Peyer's patch (tissue), 4 donors: ENCODE results near the gene JOSD2. TPM values are rescaled to one million over a fixed set of nuclear protein-coding genes. Genes with fewer than 3 reads are reported as not detected.
A peak's percentile ranks its signal among the peaks of the same experiment; 100 is the strongest.

ENCODE experiments used
- DNase-seq, 3 donors: peaks; one replicate each; pipeline ENCODE4 v3.0.0-alpha.2; 2017 to 2019
- H3K27ac ChIP-seq, 4 donors: fragments of 200-600 bp; sonication (generic); one replicate each; pipeline ENCODE4 v1.5.1; 2016 to 2019
- H3K27me3 ChIP-seq, 2 donors: fragments of 200-600 bp; sonication (generic); one replicate each; pipeline ENCODE4 v1.5.1; 2019
- H3K36me3 ChIP-seq, 3 donors: fragments of 200-600 bp; sonication (generic); one replicate each; pipeline ENCODE4 v1.5.1; 2016 to 2019
- H3K4me1 ChIP-seq, 4 donors: fragments of 200-600 bp; sonication (generic); one replicate each; pipeline ENCODE4 v1.5.1; 2016 to 2019
- H3K4me3 ChIP-seq, 4 donors: fragments of 200-600 bp; sonication (generic); 1 replicate in 3 of 4; 2 replicates in 1 of 4; pipeline ENCODE4 v1.5.1; 2016 to 2019; ENCODE audit warnings: mild to moderate bottlenecking in 1 of 4
- H3K9me3 ChIP-seq, 4 donors: fragments of 200-600 bp; sonication (generic); one replicate each; pipeline ENCODE4 v1.5.1; 2016 to 2019; ENCODE audit warnings: mild to moderate bottlenecking in 1 of 4
- POLR2A ChIP-seq, 2 donors: fragments of 450-650 bp; IDR thresholded peaks; one replicate each; pipeline ENCODE4 v1.5.1; 2017; ENCODE audit warnings: antibody characterized with exemption in 2 of 2, mild to moderate bottlenecking in 2 of 2, moderate library complexity in 2 of 2
- total RNA-seq, 4 donors: library from RNA; depleted of rRNA; stranded (reverse); fragments of >200 nt; gene quantifications; one replicate each; pipeline ENCODE4 v1.1.0, GENCODE V29; 2016
- TF ChIP-seq, protein P1 (sequence below), 6 experiments: fragments of 450-650 bp in 4 of 6; fragments of 200-600 bp in 2 of 6; sonication (generic) in 1 of 6; IDR thresholded peaks; one replicate each; pipeline ENCODE4 v1.5.1; 2017 to 2019; ENCODE audit warnings: antibody characterized with exemption in 6 of 6, mild to moderate bottlenecking in 3 of 6, moderate library complexity in 1 of 6

Gene JOSD2
- total RNA-seq, 4 donors from 2014 or later: 10.7 to 41.3 (median 26.6) TPM

GRCh38 chr19:50482271-50482855, 28.6 kb downstream of the JOSD2 start:
- DNase-seq: peak in 1 of 3 donors; percentile 42
- H3K9me3 ChIP-seq: no peaks in the 10 kb centered on the region
- peaks cover 0 to 11% (median 4%) of the 10 kb centered on the region in 4 donors for H3K4me1 ChIP-seq
- H3K36me3 ChIP-seq: peaks cover 0 to 63% (median 0%) of the 10 kb centered on the region in 3 donors
- TF ChIP-seq, protein P1, sequence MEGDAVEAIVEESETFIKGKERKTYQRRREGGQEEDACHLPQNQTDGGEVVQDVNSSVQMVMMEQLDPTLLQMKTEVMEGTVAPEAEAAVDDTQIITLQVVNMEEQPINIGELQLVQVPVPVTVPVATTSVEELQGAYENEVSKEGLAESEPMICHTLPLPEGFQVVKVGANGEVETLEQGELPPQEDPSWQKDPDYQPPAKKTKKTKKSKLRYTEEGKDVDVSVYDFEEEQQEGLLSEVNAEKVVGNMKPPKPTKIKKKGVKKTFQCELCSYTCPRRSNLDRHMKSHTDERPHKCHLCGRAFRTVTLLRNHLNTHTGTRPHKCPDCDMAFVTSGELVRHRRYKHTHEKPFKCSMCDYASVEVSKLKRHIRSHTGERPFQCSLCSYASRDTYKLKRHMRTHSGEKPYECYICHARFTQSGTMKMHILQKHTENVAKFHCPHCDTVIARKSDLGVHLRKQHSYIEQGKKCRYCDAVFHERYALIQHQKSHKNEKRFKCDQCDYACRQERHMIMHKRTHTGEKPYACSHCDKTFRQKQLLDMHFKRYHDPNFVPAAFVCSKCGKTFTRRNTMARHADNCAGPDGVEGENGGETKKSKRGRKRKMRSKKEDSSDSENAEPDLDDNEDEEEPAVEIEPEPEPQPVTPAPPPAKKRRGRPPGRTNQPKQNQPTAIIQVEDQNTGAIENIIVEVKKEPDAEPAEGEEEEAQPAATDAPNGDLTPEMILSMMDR (IDR thresholded peaks at IDR 0.05): no peak
- TF ChIP-seq POLR2A (IDR thresholded peaks at IDR 0.05): no peak
- H3K27ac ChIP-seq: no peak overlapping the region
- no peaks in the 10 kb centered on the region for H3K27me3 ChIP-seq
- H3K4me3 ChIP-seq: no peak overlapping the region

DNA sequence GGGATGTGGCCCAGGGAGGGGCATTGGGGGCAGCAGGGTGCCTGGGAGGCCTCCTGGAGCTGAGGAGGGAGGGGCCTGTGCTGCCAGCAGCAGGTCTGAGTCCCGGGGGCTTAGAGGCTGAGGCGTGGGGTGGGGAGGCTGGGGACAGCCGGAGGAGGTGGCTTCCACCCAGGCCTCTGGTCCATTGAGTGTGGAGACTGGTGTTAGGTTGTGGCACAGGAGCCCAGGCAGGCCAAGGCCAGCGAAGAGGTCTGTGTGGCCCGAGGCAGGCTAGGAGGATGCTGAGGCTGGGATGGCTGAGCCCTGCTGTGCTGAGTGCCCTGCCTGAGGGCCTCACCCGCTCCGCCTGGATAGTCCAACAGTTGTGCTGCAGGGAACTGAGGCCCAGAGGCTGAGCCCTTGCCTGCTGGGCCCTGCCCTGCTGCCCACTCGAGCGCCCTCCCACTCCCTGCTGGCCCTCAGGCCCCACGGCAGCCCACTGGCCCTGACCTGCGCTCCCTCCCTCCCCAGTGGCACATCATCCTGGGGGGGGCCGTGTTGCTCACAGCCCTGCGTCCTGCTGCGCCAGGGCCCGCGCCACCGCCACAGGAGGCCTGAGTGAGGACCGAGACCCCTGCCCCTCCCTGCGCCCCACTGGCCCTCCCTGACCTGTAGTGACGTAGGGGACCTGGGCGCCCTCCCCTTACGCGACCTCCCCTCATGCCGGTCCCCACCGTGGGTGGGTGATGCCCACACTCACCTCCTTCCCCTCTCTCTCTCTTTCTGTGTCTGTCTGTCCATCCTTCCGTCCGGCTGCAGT, 29.4 kb downstream of the JOSD2 start:
- Histone ChIP-seq H3K27me3 (no peaks in the 10 kb centered on the region), H3K4me1 (peaks cover 0 to 16% (median 9%) of the 10 kb centered on the region in 4 donors), H3K9me3 (no peaks in the 10 kb centered on the region), H3K36me3 (peaks cover 0 to 63% (median 0%) of the 10 kb centered on the region in 3 donors), H3K4me3 (no peak overlapping the region), H3K27ac (no peak overlapping the region)
- TF ChIP-seq, protein P1 (IDR thresholded peaks at IDR 0.05): no peak
- TF ChIP-seq POLR2A (IDR thresholded peaks at IDR 0.05): no peak
- DNase-seq: peak in 1 of 3 donors; percentile 29

DNA sequence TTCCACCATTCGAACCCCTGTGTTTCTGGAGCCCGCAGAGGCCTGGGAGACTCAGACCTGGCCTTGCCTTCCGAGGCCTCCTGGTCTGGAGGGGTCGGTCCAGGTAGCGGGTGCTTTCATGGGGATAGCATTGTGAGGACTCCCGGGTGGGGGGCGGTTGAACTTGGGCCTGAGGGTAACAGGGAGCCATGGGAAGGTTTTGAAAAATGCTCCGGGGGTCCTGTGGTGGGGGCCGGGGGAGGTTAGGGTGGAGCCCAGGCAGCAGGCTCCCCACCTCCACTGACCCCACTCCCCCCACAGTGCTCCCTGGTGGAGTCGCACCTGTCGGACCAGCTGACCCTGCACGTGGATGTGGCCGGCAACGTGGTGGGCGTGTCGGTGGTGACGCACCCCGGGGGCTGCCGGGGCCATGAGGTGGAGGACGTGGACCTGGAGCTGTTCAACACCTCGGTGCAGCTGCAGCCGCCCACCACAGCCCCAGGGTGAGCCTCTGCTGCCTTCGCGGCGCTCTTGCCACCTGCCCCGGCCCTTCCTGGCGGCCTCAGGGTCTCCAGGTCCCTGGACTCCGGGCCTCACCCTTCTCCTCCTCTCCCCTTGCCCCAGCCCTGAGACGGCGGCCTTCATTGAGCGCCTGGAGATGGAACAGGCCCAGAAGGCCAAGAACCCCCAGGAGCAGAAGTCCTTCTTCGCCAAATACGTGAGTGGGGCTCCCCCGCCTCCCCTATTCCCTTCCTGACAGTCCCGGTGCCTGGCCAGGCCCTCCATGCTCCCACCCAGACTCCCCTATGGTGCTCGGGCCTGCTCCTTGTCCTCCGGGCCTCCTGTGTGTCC, 30.5 kb downstream of the JOSD2 start:
- TF ChIP-seq POLR2A (IDR thresholded peaks at IDR 0.05): no peak
- TF ChIP-seq, protein P1 (IDR thresholded peaks at IDR 0.05): no peak
- H3K4me1 ChIP-seq: peaks cover 0 to 16% (median 9%) of the 10 kb centered on the region in 4 donors
- no peak overlapping the region for H3K27ac ChIP-seq
- peaks cover 0 to 63% (median 0%) of the 10 kb centered on the region in 3 donors for H3K36me3 ChIP-seq
- no peaks in the 10 kb centered on the region for H3K9me3 ChIP-seq
- peak in 1 of 3 donors; percentile 16 for DNase-seq
- H3K4me3 ChIP-seq: no peak overlapping the region
- no peaks in the 10 kb centered on the region for H3K27me3 ChIP-seq

GRCh38 chr19:50479761-50480251, 31.2 kb downstream of the JOSD2 start:
- H3K4me1 ChIP-seq: peaks cover 0 to 16% (median 9%) of the 10 kb centered on the region in 4 donors
- DNase-seq: peak in 1 of 3 donors; percentile 33
- no peaks in the 10 kb centered on the region for H3K9me3 ChIP-seq
- H3K27ac ChIP-seq: no peak overlapping the region
- peaks cover 0 to 58% (median 0%) of the 10 kb centered on the region in 3 donors for H3K36me3 ChIP-seq
- H3K4me3 ChIP-seq: no peak overlapping the region
- no peaks in the 10 kb centered on the region for H3K27me3 ChIP-seq
- no peak for TF ChIP-seq POLR2A (IDR thresholded peaks at IDR 0.05)
- TF ChIP-seq, protein P1 (IDR thresholded peaks at IDR 0.05): no peak
